Stimulated activated CD4-positive, alpha-beta T cell treated with anti-CD3 and anti-CD28 coated beads, Interleukin-15, amount 100 ng/mL, for 24 hours (primary cell): ENCODE data around the gene BCAN.
"Not testable (repeated sequence)": the region's sequence is repeated elsewhere in the genome, so short reads cannot be mapped to it uniquely, and the experiment has no call there.

Source experiments
- DNase-seq: peaks from one replicate; pipeline ENCODE4 v3.0.0-alpha.2; 2020

The BCAN gene

DNA sequence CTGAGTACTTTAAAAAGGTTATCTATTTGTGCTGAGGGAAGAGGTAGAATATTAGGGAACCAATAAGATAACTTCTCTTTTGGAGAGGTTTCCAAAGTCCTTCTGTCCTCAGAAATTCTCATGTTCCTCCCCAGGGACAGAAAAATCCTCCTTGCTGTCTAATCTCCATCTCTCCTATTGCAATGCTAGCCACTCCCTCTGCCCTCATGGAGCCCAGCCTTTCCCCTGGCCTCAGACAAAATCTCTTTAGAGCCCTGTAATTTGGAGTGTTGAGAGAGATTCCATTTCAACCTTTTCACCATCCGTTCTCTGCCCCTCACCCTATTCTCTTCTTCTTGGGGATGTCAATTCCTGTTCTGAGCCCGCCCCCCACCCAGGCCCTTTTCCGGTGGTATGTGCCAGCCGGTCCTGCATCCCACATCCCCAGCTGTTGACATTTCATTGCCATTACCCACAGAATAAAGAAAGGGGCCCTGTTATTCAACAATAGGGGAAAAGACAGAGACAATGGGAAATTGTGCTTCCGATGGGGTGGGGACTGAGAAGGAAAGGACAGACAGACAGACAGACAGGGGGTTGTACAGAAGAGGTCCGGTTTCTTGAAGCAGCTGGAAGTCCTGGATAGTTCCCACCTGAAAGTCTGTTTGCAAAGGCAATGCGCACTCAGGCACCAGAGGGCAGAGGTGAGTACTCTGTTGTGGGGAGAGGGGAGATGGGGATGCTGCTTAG, 22.9 kb upstream of the BCAN start, which contains the start of gene HAPLN2:
Gene HAPLN2, plus strand, starts transcription at position 563 of the 729 bp plus-strand sequence. CDS start 4,076 bp downstream, outside the sequence.
- peak; percentile 34 for DNase-seq

DNA sequence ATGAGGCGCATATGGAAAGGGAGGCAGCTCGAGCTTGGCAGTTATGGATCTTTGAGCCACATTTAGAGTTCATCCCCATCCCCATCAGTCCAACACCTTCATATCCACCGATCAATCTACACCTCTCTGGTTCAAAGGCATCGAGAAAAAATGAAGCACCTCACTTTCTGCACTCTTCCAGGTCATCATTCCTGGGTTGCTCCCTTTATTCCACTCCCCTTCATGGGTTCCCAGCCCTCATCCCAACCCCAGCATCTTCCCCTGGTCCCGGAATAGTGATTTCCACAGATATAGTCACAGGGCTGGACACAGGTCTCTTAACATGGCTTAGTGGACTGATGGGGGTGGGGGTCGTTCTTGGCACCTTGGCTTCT, 22.3 kb upstream of the BCAN start:
- DNase-seq: no peak

GRCh38 chr1:156622581-156623297, 19.2 kb upstream of the BCAN start:
- no peak for DNase-seq

GRCh38 chr1:156623946-156624813, 17.7 kb upstream of the BCAN start:
- peak; percentile 70 for DNase-seq

DNA sequence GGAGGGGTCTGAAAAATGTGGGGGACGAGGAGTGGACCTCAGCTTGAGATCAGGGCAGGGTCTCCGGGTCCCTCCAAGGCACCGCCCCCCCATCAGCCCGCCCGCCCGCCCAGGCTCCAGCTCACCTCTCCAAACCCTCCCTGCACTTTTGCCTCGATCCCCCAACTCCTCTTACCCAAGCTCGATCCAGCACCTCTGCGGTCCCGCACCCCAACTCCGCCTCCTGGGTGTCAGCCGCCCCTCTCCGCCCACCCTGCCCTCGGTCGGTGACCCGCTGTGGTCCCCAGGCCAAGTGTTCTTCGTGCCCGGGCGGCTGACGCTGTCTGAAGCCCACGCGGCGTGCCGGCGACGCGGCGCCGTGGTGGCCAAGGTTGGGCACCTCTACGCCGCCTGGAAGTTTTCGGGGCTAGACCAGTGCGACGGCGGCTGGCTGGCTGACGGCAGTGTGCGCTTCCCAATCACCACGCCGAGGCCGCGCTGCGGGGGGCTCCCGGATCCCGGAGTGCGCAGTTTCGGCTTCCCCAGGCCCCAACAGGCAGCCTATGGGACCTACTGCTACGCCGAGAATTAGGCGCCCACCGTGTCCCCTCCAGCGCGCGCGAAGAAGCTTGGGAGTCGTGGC, 17.0 kb upstream of the BCAN start:
- peak; percentile 22 for DNase-seq

- peak; percentile 78 for DNase-seq
Observed at GRCh38 chr1:156625436-156626078, 16.4 kb upstream of the BCAN start.

DNA sequence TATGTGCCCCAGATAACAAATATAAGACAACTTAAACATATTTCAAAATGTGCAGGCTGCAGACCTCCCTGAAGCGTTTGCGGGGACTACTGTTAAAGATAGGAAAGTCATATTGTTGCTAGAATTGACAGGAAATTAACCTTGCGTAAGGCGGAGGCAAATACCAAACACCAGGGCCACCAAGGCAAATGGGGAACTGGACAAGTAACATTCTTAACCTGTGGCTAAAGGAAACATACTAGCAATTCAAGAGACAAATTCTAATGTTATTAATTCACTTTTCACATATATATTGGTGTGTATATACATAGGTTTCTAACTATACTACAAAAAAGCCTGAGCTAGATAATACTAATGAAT, 15.9 kb upstream of the BCAN start:
- DNase-seq: no peak

GRCh38 chr1:156627313-156627880, 14.5 kb upstream of the BCAN start:
- peak; percentile 54 for DNase-seq

DNA sequence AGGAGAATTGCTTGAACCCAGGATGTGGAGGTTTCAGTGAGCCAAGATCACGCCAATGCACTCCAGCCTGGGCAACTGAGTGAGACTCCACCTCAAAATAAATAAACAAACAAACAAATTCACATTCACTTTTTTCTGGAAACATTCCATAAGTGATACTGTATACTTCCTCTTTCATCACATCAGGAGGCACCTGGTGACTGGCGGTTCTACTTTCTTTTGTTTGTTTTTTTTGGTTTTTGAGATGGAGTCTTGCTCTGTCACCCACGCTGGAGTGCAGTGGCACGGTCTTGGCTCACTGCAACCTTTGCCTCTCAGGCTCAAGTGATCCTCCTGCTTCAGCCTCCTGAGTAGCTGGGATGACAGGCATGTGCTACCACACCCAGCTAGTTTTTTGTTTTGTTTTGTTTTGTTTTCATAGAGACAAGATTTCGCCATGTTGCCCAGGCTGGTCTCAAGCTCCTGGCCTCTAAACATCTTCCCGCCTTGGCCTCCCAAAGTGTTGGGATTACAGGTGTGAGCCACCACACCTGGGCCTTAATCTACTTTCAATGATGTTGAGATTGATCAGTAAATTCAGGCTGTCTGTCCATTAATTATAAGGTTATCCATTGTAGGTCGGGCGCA, 12.0 kb upstream of the BCAN start:
- no peak for DNase-seq

DNA sequence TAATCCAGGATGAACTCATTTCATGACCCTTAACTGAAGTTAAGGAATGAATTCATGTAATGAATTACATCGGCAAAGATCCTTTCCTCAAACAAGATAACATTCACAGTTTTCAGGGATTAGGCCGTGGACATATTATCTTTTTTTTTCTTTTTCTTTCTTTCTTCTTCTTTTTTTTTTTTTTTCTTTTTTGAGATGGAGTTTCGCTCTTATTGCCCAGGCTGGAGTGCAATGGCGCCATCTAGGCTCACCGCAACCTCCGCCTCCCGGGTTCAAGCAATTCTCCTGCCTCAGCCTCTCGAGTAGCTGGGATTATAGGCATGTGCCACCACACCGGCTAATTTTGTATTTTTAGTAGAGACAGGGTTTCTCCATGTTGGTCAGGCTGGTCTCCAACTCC, 10.8 kb upstream of the BCAN start:
- not testable (repeated sequence) for DNase-seq

GRCh38 chr1:156632355-156632754, 9.6 kb upstream of the BCAN start:
- DNase-seq: no peak

DNA sequence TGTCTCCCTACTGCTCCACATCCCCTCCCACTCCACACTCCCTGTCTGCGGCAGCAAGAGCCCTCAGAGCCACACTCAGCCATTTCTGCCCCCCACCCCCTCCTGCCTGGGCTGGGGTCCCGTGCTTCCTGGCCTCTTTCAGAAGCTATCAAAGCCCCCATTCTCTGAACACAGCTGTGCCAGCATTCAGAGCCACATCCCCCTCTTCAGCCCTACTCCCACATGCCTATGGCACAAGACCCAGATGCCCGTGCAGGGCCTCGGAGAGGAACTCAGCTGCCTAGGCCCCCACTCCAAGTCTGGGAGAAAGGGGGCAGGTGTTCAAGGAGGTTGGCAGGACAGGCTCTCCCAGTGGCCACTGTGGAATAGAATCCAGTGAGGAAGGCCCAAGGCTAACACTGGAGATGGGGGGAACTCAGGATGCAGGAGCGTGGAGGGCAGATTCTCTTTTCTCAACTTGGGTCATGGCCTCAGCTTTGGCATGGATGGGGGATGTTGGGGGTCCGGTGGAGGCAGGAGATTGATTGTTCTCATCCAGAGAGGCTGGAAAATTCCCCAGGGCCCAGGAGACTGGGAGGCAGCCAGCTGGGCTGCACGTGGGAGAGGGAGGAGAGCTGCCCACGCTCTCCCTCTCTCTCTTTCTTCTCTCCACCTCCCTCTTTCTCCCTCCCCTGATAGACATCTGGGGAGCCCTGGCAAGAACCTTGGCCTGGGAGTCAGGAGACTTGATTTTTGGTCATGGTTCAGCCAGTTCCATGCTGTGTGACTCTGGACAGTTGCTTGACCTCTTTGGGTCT, 3.5 kb upstream of the BCAN start:
- DNase-seq: no peak

GRCh38 chr1:156639601-156640101, 2.3 kb upstream of the BCAN start:
- DNase-seq: no peak

GRCh38 chr1:156640842-156641706, 843 bp upstream of the BCAN start:
- no peak for DNase-seq

DNA sequence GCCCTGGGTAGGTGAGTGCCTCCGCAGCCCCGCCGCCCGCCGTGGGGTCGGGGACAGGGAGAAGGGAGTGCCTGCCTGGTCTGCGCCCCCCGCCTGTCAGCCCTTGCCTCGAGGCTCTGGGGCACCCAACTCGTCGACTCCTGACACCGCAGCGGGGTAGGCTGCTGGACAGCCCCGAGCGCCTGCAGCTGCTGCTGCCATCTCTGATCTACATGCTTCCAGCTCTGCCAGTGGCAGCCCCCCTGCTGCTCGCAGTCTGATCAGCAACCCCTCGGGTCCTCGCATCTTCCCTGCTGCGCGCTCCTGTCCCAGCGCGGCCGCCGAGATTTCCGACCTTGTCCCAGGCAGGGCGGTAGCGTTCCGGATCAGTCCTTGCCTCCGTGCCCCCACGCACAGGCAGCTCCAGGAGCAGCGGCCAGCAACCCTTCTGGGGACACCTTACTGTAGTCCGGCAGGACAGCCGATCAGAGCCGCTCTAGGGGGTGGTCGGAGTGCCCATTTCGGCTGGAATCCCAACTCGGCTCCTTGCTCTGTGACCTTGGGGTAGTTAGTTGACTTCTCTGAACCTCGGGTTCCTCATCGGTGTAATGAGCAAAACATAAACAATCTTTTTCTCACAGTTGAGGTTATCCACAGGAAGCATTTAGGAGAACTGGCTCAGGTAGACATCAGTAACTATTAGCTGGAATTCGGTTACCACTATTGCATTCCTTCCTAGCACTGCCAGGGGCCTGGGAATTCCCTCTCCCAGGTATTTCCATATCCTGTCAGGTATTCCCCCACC, 540 bp downstream of the BCAN start:
- no peak for DNase-seq

GRCh38 chr1:156643049-156643777, 1.3 kb downstream of the BCAN start:
- DNase-seq: no peak

GRCh38 chr1:156643778-156644092, 1.8 kb downstream of the BCAN start:
- DNase-seq: peak; percentile 37

DNA sequence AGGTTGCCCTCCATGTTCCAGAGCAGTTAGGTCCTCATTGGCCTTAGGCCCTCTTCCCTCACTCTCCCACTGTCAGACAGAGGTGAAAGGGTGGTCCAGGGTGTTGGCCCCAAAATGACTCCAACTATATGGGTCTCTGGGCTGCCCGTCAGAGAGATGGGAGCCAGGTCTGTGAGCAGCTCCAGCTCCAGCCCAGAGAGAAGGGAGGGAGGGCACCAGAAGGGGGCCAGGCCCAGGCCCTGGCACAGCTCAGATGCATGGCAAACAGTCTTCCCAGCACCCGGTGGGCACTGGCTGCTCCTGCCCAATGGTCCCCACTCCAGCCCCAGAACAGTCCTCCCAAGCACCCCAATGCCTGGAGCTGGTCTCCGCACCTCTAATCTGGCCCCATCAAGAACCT, 2.2 kb downstream of the BCAN start:
- no peak for DNase-seq
